HAP-1 (cell line): ENCODE data around the gene TGFBR1.

Experiments used
- DNase-seq, 2 experiments: peaks; one replicate each; pipeline ENCODE4 v3.0.0-alpha.2; 2016 to 2020; ENCODE audit warnings: low spot score in 2 of 2
- H3K27me3 ChIP-seq: fragments of 250-450 bp; sonication (Bioruptor Pico); 2 replicates; pipeline ENCODE4 v1.5.1; 2020; ENCODE audit warnings: low read depth, mild to moderate bottlenecking, moderate library complexity
- H3K36me3 ChIP-seq: fragments of 250-450 bp; sonication (Bioruptor Pico); replicated peaks from 2 replicates; pipeline ENCODE4 v1.5.1; 2020; ENCODE audit warnings: mild to moderate bottlenecking
- H3K4me1 ChIP-seq: fragments of 250-450 bp; sonication (Bioruptor Pico); 2 replicates; pipeline ENCODE4 v1.5.1; 2020; ENCODE audit warnings: mild to moderate bottlenecking
- H3K4me3 ChIP-seq: fragments of 250-450 bp; sonication (Bioruptor Pico); 2 replicates; pipeline ENCODE4 v1.5.1; 2020; ENCODE audit warnings: mild to moderate bottlenecking, moderate library complexity
- H3K9me3 ChIP-seq: fragments of 250-450 bp; sonication (Bioruptor Pico); 2 replicates; pipeline ENCODE4 v1.5.1; 2020; ENCODE audit warnings: mild to moderate bottlenecking, moderate library complexity
- in situ Hi-C: fragments of 300-500 bp; cut with MboI; formaldehyde crosslinking; loops from 3 replicates; pipeline ENCODE4 v1.14.3; 2020; ENCODE audit warnings: low sequenced_read_pairs, inconsistent platforms, mixed read lengths

Gene TGFBR1

DNA sequence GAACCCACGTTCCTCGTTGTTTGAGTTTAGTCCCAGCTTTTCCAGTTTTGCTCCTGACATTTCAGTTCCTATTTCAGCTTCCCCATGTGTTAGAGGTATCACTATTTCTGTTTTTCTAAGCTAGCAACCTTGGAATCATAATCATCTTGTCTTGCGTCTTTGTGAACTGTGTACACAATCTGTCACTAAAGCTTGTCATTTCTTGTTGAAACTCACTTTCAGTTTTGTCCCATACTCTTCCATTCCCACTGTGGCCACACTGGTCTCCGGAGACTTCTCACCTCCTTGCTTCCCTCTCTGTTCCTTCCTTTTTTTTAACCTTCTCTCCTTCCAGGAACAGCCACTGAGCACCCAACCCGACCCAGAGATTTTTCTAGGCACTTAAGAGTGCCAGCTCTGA is 36.9 kb downstream of the TGFBR1 start:
- Histone ChIP-seq H3K36me3 (peaks cover 14% of the 10 kb centered on the region), H3K27me3 (no peaks in the 10 kb centered on the region), H3K4me1 (no peaks in the 10 kb centered on the region), H3K4me3 (no peak overlapping the region), H3K9me3 (no peaks in the 10 kb centered on the region)
- in situ Hi-C loops, result no loop called here
- no peak for DNase-seq

DNA sequence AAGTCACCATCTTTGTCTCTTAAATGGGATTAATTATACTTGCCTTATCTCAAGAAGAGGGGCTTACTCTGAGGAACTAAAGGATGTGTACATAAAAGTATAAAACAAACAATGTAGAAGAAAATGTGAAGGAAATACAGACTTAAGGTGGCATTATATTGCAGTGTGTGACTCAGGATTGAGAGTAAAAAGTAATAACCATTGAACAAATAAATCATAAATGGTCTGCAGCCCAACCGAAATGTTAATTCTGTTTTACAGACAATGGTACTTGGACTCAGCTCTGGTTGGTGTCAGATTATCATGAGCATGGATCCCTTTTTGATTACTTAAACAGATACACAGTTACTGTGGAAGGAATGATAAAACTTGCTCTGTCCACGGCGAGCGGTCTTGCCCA is 37.4 kb downstream of the TGFBR1 start:
- Histone ChIP-seq H3K9me3 (no peaks in the 10 kb centered on the region), H3K27me3 (no peaks in the 10 kb centered on the region), H3K36me3 (peaks cover 18% of the 10 kb centered on the region), H3K4me1 (no peaks in the 10 kb centered on the region), H3K4me3 (no peak overlapping the region)
- DNase-seq, result no peak
- in situ Hi-C loops, result no loop called here

DNA sequence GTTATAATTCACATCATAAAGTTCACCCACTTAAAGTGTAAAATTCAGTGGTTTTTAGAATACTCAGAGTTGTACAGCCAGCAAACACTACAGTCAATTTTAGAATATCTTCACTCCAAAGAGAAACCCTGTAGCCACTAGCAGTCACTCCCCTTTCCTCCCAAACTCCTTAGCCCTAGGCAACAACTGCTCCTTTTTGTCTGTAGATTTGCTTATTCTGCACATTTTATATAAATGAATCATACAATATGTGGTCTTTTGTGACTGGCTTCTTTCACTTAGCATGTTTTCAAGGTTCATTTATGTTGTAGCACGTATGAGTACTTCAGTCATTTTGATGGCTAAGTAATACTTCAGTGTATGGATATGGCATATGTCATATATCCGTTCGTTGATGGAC is 38.7 kb downstream of the TGFBR1 start:
- in situ Hi-C loops, result no loop called here
- DNase-seq, result no peak
- Histone ChIP-seq H3K27me3 (no peaks in the 10 kb centered on the region), H3K4me3 (no peak overlapping the region), H3K4me1 (peaks cover 4% of the 10 kb centered on the region; the same call in 1 of the 2 replicates), H3K9me3 (no peaks in the 10 kb centered on the region), H3K36me3 (peaks cover 30% of the 10 kb centered on the region)

DNA sequence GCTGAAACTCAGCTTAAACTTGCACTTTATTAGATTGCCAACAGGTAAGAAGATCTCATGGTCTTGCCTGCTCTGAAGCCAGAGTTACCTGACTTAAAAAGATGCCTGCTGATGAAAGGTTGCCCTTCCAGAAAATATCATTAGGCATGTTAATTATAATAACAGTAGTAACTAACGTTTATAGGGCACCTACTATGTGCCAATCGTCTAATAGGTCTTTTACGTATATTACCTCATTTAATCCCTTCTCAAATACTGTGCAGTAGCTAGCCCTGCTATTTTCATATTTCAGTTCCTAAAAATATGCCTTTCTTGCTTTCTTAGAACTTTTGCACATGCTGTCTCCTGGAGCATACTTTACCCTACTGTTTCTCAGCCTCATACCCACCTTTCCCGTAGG is 40.1 kb downstream of the TGFBR1 start:
- in situ Hi-C loops, result no loop called here
- Histone ChIP-seq H3K9me3 (no peaks in the 10 kb centered on the region), H3K36me3 (peaks cover 30% of the 10 kb centered on the region), H3K4me1 (peaks cover 14% of the 10 kb centered on the region), H3K27me3 (no peaks in the 10 kb centered on the region), H3K4me3 (no peak overlapping the region)
- no peak for DNase-seq

DNA sequence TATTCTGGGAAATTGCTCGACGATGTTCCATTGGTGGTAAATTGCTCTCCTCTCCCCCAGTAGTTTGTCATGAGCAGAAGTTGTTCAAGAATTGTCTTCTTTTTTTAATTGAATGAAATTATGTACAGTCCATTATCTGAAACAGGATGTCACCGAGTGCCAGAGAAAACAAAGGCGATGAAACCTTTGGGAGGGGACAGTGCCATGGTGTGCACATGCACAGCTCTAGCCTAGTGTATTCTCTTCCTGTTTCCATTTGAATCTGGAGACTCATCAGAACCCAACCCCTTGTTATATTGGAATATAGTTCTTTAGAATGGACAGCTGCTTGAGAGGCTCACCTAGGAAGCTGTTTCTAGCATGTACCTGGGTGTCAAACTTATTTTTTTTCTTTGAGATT is 41.7 kb downstream of the TGFBR1 start:
- no peaks in the 10 kb centered on the region for H3K9me3 ChIP-seq
- in situ Hi-C loops, result no loop called here
- no peak for DNase-seq
- peaks cover 30% of the 10 kb centered on the region for H3K36me3 ChIP-seq
- H3K27me3 ChIP-seq, result no peaks in the 10 kb centered on the region
- peaks cover 19% of the 10 kb centered on the region for H3K4me1 ChIP-seq
- H3K4me3 ChIP-seq, result no peak overlapping the region

DNA sequence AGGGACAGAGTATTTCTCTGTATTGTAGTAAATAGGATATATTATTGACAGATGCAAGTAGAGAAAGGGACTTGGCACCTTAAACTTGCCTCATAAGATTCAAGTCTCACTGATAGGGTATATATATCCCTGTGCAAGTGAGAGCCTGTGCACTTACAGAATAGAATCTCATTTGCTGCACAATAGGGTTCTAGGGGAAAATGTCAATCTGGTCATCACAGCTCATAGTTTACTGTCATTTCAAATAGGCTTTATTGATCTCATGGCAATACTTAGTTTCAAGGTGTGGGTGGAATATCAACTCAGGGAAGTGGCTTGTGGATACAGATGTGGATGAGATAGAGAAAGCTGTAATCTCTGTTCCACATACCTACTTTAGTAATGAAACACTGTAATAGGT is 42.3 kb downstream of the TGFBR1 start:
- no peaks in the 10 kb centered on the region for H3K27me3 ChIP-seq
- DNase-seq, result no peak
- peaks cover 30% of the 10 kb centered on the region for H3K36me3 ChIP-seq
- no peak overlapping the region for H3K4me3 ChIP-seq
- H3K4me1 ChIP-seq, result peaks cover 19% of the 10 kb centered on the region
- no peaks in the 10 kb centered on the region for H3K9me3 ChIP-seq
- in situ Hi-C loops, result no loop called here

DNA sequence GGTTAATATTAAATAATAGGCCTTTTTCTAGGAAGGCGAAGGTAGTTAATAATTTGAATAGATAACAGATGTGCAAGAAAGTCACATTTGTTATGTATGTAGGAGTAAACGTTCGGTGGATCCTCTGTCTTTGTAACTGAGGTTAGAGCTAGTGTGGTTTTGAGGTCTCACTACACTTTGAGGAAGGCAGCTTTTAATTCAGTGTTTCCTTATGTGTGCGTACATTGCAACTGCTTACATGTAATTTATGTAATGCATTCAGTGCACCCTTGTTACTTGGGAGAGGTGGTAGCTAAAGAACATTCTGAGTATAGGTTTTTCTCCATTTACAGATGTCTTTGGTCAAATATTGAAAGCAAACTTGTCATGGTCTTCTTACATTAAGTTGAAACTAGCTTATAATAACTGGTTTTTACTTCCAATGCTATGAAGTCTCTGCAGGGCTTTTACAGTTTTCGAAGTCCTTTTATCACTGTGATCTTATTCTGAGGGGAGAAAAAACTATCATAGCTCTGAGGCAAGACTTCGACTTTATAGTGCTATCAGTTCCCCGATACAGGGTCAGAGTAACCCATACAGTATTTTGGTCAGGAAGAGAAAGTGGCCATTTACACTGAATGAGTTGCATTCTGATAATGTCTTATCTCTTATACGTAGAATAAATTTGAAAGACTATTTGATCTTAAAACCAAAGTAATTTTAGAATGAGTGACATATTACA is 45.7 kb downstream of the TGFBR1 start:
- in situ Hi-C loops, result no loop called here

DNA sequence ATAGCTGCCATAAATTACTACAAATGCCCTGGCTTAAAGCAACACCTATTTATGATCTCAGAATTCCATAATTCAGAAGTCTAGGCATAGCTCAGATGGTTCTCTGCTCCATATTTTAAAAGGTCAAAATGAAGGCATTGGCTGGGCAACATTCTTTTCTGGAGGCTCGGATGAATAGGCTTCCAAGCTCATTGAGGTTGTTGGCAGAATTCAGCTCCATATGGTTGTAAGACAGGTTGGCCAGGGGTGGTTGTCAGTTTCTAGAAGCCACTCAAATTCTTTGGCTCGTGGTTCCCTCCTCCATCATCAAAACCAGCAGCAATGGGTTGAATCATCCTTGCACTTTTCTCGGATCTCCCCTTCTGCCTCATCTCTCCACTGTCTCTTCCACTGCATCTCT is 49.4 kb downstream of the TGFBR1 start:
- no peak overlapping the region for H3K4me3 ChIP-seq

More for the DNA sequence above, 45.7 kb downstream of the TGFBR1 start:
- H3K27me3 ChIP-seq, result no peaks in the 10 kb centered on the region
- H3K36me3 ChIP-seq, result peaks cover 18% of the 10 kb centered on the region
- no peak for DNase-seq
- peaks cover 19% of the 10 kb centered on the region for H3K4me1 ChIP-seq
- no peaks in the 10 kb centered on the region for H3K9me3 ChIP-seq
- no peak overlapping the region for H3K4me3 ChIP-seq

DNA sequence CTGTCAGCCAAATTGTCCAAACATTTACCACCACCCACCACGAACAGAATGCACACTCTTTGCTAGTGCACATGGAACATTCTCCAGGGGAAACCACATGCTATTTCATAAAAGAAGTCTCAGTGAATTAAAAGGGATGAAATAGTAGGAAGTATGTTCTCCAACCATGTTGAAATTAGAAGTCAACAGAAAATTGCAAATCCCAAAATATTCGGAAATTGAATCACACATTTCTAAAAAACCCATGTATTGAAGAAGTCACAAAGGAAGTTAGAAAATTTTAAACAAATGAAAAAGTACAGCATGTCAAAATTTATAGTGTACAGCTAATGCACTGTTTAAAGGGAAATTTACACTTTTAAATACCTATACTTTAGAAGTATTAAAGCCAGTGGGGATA is 50.8 kb downstream of the TGFBR1 start:
- Histone ChIP-seq H3K4me1 (no peaks in the 10 kb centered on the region), H3K36me3 (no peaks in the 10 kb centered on the region), H3K27me3 (peaks cover 17% of the 10 kb centered on the region), H3K4me3 (no peak overlapping the region), H3K9me3 (no peaks in the 10 kb centered on the region)
- DNase-seq, result no peak
- in situ Hi-C loops, result no loop called here

More for the DNA sequence above, 49.4 kb downstream of the TGFBR1 start:
- in situ Hi-C loops, result no loop called here
- Histone ChIP-seq H3K36me3 (no peaks in the 10 kb centered on the region), H3K4me1 (peaks cover 9% of the 10 kb centered on the region), H3K27me3 (peaks cover 17% of the 10 kb centered on the region), H3K9me3 (no peaks in the 10 kb centered on the region)
- no peak for DNase-seq

DNA sequence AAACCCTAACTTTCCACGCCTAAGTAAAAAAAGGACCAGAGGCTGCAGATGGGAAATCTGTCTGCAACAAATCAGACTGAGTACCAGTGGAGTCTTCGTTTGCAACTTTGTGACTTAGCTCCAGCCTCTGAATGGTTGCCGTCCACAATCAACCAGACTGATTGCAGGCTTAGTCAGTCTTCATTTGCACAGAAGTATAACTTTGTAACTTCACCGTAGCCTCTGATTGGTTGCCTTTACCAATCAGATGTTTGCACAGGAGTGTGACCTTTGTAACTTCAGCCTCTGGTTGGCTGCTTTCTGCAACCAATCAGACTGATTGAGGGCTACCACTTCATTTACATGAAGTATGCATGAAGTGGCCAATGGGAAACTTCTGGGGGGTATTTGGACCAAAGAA is 53.7 kb downstream of the TGFBR1 start:
- Histone ChIP-seq H3K4me3 (no peak overlapping the region), H3K9me3 (no peaks in the 10 kb centered on the region), H3K27me3 (peaks cover 17% of the 10 kb centered on the region), H3K36me3 (no peaks in the 10 kb centered on the region), H3K4me1 (no peaks in the 10 kb centered on the region)
- in situ Hi-C loops, result no loop called here
- DNase-seq, result no peak

DNA sequence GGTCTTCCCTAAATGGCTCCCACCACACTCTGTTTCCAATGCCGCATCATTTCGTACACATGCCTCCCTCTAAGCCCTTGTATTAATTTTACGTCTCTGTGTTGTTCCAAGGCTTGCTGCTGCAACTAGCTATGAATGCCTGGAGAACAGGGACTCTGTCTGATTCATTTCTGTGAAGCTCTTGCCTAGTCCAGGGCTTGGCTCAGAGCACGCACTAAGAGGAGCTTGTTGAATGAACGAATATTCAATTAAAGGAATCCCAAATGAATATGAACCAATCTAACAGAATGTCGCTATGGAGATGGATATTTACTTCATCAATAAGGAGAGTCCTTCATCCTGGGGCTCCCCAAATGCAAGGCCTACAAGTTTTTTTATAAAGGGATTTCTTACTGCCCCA is 55.3 kb downstream of the TGFBR1 start:
- Histone ChIP-seq H3K4me3 (no peak overlapping the region), H3K27me3 (peaks cover 17% of the 10 kb centered on the region), H3K36me3 (no peaks in the 10 kb centered on the region), H3K9me3 (no peaks in the 10 kb centered on the region), H3K4me1 (no peaks in the 10 kb centered on the region)
- no peak for DNase-seq
- in situ Hi-C loops, result no loop called here

DNA sequence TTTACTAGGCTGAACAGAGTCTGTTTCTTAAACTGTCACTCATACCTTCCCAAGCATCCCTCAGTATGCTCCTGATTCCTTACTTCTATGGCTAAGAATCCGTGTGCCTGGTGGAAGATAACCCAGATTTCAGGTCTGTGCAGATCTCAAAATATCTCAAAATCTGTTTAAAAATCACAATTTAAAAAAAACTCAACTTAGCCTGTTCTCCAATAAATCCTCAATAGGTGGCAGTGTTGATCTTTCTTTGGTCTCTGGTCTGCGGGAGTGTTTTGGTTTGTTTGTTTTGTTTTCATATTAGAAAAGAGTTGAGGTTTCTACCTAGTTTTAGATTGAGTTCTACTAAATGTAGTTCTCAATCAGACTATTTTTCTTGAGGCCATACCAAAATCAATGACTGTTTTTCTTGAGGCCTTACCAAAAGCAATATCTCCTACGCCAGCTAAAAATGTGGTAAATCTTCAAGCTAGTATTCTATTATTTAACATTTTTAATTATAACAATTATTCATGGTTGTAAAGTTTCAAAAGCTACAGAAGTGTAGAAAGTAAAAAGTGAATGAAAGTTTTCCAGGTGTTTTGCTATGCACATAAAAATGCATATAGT is 57.9 kb downstream of the TGFBR1 start:
- Histone ChIP-seq H3K36me3 (no peaks in the 10 kb centered on the region), H3K4me1 (no peaks in the 10 kb centered on the region), H3K4me3 (no peak overlapping the region), H3K9me3 (no peaks in the 10 kb centered on the region), H3K27me3 (peaks cover 2% of the 10 kb centered on the region)
- in situ Hi-C loops, result no loop called here
- peak in 1 of 2 experiments; percentile 43 for DNase-seq

DNA sequence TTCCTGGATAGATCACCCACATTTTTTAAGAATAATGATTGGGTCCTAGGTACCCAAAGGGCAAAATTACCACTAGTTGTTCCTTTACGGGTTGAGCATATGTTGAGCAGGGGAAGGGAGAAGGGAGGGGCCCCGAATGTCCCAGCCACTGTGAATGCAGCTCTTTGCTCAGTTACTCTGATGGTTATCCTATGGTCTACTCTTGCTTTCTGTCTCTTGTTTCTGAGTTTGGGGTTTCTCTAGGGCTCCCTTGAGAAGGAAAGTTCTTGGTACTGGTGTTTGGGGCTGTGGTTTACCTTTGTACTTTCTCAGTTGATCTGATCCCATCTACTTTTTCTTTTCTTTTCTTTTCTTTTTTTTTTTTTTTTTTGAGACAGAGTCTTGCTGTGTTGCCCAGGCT is 61.2 kb downstream of the TGFBR1 start:
- peaks cover 9% of the 10 kb centered on the region for H3K4me1 ChIP-seq

DNA sequence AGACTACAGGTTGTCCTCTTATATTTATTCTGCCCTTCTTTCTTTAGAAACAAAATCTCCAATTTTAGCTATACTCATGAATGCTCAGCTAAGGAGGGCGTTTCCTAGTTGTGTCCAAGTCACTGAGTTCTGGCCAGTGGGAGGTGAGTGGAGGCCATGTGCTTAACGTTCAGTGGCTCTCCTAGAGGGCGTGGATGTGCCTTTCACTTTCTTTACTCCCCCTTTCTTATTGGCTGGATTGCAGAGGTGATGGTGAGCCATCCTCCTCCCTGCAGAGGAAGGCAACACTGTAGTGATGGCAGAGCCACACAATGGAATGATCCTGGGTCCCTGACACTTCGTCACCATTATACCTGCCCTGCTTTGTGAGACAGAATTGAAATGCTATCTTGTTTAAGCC is 62.2 kb downstream of the TGFBR1 start:
- no peak overlapping the region for H3K4me3 ChIP-seq
- no peak for DNase-seq
- in situ Hi-C loops, result no loop called here
- peaks cover 9% of the 10 kb centered on the region for H3K4me1 ChIP-seq
- H3K9me3 ChIP-seq, result no peaks in the 10 kb centered on the region
- H3K27me3 ChIP-seq, result no peaks in the 10 kb centered on the region
- no peaks in the 10 kb centered on the region for H3K36me3 ChIP-seq

More for the DNA sequence above, 61.2 kb downstream of the TGFBR1 start:
- Histone ChIP-seq H3K4me3 (no peak overlapping the region), H3K9me3 (no peaks in the 10 kb centered on the region), H3K27me3 (no peaks in the 10 kb centered on the region; the same call in 1 of the 2 replicates), H3K36me3 (no peaks in the 10 kb centered on the region)
- DNase-seq, result no peak
- in situ Hi-C loops, result no loop called here
